Kidney capillary endothelial cell (primary cell): ENCODE data around the gene CCDC33.

Experiments used
- DNase-seq: peaks from one replicate; pipeline ENCODE4 v3.0.0-alpha.2; 2018; ENCODE audit warnings: low spot score

The CCDC33 gene

DNA sequence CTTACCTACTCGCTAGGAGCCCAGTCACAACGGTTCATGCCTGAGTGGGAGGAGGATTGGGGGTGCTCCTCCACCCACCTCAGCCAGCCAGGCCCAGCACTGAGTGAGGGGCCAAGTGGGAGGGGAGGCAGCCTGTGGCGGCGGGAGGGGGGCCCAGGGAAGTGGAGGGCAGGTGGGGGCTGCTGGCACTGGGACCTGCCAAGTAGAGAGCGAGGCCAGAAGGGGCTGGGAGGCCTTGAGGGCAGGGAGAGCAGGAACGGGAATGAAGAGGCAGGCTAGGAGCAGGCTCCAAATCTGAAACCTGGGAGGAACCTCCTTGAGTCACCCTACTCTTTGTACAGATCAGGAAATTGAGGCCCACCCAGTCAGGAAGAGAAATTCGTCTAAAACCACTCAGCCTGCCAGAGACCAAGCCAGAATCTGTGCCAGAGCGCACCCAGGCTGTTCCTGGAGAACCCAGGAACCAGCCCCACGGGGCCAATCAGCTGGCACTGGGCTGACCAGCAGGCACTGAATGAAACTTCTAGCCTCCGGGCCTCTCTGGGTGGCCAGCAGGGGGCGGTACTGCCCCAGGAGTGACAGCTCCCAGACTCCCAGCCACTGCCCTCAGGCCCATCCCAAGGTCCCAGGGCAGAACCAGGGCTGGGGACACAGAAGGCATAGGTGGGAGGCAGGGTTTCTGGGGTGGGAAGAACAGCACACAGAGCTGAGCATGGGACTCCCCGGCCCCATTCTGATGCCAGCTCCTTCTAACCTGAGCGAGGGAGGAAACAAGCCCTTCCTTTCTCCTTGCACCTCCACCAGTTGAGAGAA is 146.1 kb downstream of the CCDC33 start:
- DNase-seq, result peak; percentile 93

GRCh38 chr15:74383286-74383685 is 147.2 kb downstream of the CCDC33 start:
- DNase-seq, result no peak

DNA sequence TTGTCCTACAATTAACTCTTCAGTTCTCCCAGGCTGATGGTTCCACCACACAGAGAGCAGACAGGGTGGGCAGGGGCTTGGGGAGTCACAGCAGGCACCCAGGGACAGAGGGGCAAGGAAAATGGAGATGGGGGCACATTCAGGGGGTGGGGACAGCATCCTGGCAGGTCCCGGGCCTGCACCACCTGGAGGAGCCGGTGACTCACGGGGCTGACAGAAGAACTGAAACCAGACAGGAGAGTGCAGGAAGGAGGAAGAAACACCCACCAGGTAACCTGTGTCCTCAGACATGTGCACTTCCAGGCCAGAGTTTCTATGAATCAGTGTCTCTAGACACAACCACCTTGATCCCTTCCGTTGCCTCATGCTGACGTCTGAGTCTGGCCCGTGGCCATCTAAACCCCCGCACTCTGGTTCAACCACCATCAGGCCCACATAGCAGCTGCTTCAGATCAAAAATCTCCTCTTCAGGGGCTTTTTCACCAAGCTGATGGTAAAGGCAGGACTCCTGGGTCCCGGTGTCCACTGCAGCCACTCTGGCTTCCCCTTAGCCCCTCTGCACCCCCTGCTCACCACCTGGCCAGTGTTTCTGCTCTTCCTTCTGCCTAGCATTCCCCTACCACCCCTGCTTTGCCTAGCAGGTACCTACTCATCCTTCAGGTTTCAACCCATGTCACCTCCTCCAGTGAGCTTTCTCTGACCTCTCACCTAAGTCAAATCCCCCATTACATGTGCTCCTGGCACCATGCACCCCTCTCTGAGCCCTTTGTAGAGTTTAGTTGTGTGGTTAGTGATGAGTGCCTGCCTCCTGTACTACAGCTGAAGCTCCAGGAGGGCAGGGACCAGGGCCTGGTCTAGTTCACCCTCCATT is 147.8 kb downstream of the CCDC33 start:
- DNase-seq, result peak; percentile 63

DNA sequence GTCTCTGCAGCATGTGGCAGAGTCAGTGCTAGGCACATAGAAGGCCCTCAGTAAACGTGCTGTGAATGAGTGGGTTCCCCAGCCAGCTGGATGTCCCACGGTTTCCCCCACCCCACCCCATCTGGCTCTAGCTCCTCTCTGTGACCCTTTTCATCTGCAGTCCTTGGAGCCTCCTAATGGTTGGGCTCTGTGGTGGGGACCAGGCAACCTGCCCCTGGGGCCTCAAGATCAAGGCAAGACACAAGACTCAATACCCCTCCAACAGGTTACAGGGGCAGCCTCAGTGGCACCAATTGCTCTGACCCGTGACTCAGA is 148.4 kb downstream of the CCDC33 start:
- DNase-seq, result no peak

DNA sequence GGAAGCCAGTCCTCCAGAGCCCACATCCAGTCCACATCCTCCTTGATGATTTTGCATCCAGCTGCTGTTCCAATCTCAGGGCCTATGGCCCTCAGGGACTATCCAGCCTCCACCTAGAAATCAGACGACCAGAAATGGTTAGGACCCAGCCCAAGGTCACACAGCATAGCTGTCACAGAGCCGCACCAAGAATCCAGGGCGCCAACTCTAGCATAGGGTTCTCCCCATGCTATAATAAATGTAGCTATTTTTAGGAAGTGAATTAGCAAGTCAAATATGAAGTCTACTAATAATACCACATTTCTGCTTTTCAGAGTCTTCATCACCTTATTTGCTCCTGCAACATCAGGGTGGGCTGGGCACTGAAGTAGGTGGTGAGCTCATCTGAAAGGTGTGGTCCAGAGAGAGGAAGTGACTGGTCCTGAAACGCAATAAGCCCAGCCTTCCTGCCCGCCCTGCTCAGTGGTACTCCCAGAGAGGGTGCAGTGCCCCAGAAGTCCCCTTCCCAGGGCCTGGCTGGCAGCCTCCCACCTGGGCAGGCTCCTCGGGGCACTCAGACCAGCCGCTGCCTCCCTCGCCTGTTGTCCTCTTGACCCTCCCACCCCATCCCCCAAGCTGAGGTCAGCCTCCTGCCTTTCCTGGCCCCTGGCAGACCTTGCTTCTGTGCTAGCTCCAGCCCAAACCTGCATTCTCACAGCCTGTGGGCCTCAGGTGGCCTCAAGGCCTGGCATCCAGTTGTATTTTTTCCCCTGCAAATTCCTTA is 148.9 kb downstream of the CCDC33 start:
- DNase-seq, result peak; percentile 88

- DNase-seq, result peak; percentile 91
These were observed 149.6 kb downstream of the CCDC33 start for GRCh38 chr15:74385733-74386132.
